GM12878 (cell line): Measurements from ENCODE around the gene KLRK1.

Experiments
- ASH2L ChIP-seq: fragments of 300-600, 200-600 bp; sonication (generic); IDR thresholded peaks from 2 replicates; pipeline ENCODE4 v1.6.1; 2017; ENCODE audit warnings: low read depth, mild to moderate bottlenecking, borderline replicate concordance
- ATF2 ChIP-seq: IDR thresholded peaks from 2 replicates; pipeline ENCODE4 v1.6.1; 2012; ENCODE audit warnings: low read length, inconsistent platforms
- BMI1 ChIP-seq: fragments of 450-650 bp; IDR thresholded peaks from 2 replicates; pipeline ENCODE4 v1.6.1; 2016; ENCODE audit warnings: mild to moderate bottlenecking, moderate library complexity, borderline replicate concordance
- CTCF ChIP-seq, 3 experiments: IDR thresholded peaks in 2 of 3; conservative IDR thresholded peaks in 1 of 3; 2 replicates each; pipeline ENCODE4 v1.5.1; 2011; ENCODE audit warnings: low read depth in 3 of 3, low read length in 3 of 3, mild to moderate bottlenecking in 3 of 3, control low read depth in 2 of 3, moderate library complexity in 2 of 3, inconsistent platforms in 1 of 3, mixed read lengths in 1 of 3; ENCODE audit not compliant: control insufficient read depth in 2 of 3, insufficient read depth in 1 of 3; ENCODE audit errors: extremely low read depth in 1 of 3
- FOXM1 ChIP-seq: IDR thresholded peaks from 2 replicates; pipeline ENCODE4 v1.6.1; 2012; ENCODE audit warnings: low read depth, mild to moderate bottlenecking, inconsistent platforms, low read length, moderate library complexity
- HDGF ChIP-seq: fragments of 450-650 bp; IDR thresholded peaks from 2 replicates; pipeline ENCODE4 v1.6.1; 2016; ENCODE audit warnings: antibody characterized with exemption
- MXI1 ChIP-seq: fragments of 150-350 bp; IDR thresholded peaks from 2 replicates; pipeline ENCODE4 v1.6.1; 2011; ENCODE audit warnings: low read depth, mild to moderate bottlenecking, inconsistent platforms, low read length, improper control_type of control experiment
- PKNOX1 ChIP-seq: fragments of 450-650 bp; IDR thresholded peaks from 2 replicates; pipeline ENCODE4 v1.6.1; 2016; ENCODE audit warnings: mild to moderate bottlenecking
- RELA ChIP-seq: fragments of 450-650 bp; IDR thresholded peaks from 2 replicates; pipeline ENCODE4 v1.8.0; 2014; ENCODE audit warnings: borderline replicate concordance; ENCODE audit not compliant: partially characterized antibody
- REST ChIP-seq: IDR thresholded peaks from 2 replicates; pipeline ENCODE4 v1.6.1; 2012; ENCODE audit warnings: mild to moderate bottlenecking, low read depth, low read length
- RFX5 ChIP-seq: IDR thresholded peaks from 2 replicates; pipeline ENCODE4 v1.6.1; 2011; ENCODE audit warnings: low read depth, low read length, improper control_type of control experiment
- SUZ12 ChIP-seq: fragments of 200-600 bp; sonication (generic); IDR thresholded peaks from one replicate; pipeline ENCODE4 v1.6.1; 2018; ENCODE audit warnings: antibody characterized with exemption, mild to moderate bottlenecking; ENCODE audit not compliant: unreplicated experiment
- USF1 ChIP-seq: IDR thresholded peaks from 2 replicates; pipeline ENCODE4 v1.6.1; 2011; ENCODE audit warnings: borderline replicate concordance, low read depth, mild to moderate bottlenecking, moderate library complexity, mixed read lengths, low read length; ENCODE audit not compliant: insufficient read depth; ENCODE audit errors: extremely low read length

- no peak for TF ChIP-seq CTCF (IDR thresholded peaks at IDR 0.05 in 2 of 3, conservative IDR thresholded peaks at IDR 0.05 in 1 of 3; ENCODE audit: control insufficient read depth in 2 of 3, extremely low read depth in 1 of 3, insufficient read depth in 1 of 3, low read depth in 3 of 3, low read length in 3 of 3)
- no peak for TF ChIP-seq USF1
- no peak for TF ChIP-seq FOXM1
- no peak for TF ChIP-seq ASH2L
- TF ChIP-seq REST = no peak
- no peak for TF ChIP-seq SUZ12
- TF ChIP-seq PKNOX1 = no peak
- no peak for TF ChIP-seq ATF2
- TF ChIP-seq HDGF = no peak
- TF ChIP-seq RFX5 = no peak
- TF ChIP-seq BMI1 = no peak
- no peak for TF ChIP-seq MXI1
- no peak for TF ChIP-seq RELA
Observed at GRCh38 chr12:10405294-10405693, 15.5 kb upstream of the KLRK1 start.
